HG02852 (cell line): ENCODE measurements around the gene STAMBPL1.

Experiments used
- ATAC-seq: cut with Tn5 transposase; IDR thresholded peaks from one replicate; pipeline ENCODE4 v1.9.1; 2021; ENCODE audit warnings: mild to moderate bottlenecking, moderate library complexity; ENCODE audit not compliant: unreplicated experiment

The STAMBPL1 gene

DNA sequence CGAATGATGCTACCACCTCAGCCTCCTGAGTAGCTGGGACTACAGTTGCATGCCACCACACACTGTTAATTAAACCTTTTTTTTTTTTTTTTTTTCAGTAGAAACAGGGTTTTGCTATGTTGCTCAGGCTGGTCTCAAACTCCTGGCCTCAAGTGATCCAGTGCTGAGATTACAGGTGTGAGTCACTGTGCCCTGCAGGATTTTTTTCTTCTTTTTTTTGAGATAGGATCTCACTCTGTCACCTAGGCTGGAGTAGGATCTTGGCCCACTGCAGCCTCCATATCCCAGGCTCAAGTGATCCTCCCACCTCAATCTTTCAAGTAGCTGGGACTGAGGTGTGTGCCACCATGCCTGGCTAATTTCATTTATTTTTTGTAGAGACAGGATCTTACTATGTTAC, 66.2 kb downstream of the STAMBPL1 start:
- ATAC-seq = no peak

DNA sequence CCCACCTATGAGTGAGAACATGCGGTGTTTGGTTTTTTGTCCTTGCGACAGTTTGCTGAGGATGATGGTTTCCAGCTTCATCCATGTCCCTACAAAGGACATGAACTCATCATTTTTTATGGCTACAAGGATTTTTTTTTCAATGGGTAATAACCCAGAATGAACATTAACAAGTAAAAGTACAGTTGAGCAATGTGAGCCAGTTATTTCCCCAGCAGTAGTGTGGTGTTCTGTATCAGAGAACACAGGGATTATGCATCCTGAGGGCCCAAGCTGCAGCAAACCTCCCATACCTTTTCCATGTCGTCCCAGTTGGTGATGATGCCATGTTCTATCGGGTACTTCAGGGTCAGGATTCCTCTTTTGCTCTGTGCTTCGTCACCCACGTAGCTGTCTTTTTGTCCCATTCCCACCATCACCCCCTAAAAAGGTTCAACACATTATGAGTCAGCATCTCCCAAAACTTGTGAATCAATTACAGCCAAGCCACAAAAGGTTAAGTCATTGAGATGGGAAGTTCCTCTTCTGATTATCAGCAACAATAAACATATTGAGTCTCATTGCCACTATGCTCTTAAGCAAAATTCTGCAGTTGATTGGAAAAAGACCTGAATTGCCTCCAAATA, 67.0 kb downstream of the STAMBPL1 start:
- ATAC-seq = no peak

- ATAC-seq = no peak
These were observed 69.0 kb downstream of the STAMBPL1 start for GRCh38 chr10:88949051-88949450.

DNA sequence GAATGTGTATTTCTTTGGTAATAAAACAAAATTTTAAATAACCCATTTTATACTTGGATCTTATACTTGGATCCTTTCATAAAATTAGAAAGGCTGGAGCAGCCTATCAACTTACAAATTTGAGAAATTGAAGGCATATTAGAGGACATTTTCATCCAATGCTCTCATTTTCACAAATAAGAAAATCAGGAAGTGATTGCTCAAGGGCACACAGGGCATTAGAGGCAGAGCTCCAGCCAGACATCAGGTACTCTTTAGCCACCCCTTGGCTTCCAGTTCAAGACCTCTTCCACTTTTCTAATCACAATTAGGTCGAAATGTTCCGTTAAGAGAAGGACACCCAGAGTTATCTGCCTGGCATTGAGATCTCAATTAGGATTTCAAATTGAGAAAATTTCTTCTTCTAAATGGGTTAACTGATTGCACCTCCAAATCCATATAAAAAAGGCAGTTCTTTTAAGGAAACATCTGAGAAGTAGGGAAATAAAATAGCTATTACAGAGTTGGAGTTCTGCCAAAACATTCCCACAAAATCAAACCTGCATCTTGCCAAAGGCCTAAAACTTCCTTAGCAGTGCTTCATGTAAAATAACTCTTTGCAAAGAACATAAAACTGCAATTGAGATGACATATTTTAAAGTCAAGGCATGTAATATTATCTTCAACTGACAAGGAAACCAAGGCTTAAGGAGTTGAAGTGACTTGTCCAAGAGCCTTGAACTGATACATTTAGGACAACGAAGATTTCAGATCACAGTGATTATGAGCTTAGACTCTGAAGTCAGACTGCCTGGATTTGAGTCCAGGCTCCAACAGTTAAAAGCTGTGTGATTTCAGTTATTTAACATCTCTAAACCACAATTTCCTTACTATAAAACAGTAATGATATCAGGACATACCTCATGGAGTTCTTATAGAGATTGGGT, 70.1 kb downstream of the STAMBPL1 start:
- no peak for ATAC-seq

DNA sequence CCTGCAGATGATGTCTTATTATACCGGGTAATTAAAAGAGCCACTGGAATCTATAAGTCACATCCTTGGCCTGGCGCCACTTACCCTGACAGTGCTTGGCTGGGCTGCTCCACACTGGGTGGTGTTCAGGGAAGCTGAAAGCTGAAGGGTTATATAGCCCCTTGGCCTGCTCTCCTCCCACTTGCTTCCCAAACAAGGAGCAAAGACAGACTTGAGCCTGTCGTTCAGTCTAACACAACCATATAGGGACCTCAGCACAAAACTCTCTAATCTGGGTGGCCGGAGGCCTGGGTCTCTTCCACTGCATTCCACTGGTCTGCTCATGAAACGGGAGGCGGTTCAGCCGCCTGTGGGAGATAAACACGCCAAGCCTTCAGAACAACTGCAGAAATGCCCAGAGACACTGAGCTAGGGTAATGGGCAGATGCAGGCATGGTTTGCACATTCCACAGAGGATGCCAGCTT, 72.6 kb downstream of the STAMBPL1 start, which contains the start of gene ACTA2:
ACTA2 (minus strand) TSS at position 127 of the 465 bp plus-strand sequence. CDS start 3,843 bp downstream, outside the sequence.
- ATAC-seq = no peak

DNA sequence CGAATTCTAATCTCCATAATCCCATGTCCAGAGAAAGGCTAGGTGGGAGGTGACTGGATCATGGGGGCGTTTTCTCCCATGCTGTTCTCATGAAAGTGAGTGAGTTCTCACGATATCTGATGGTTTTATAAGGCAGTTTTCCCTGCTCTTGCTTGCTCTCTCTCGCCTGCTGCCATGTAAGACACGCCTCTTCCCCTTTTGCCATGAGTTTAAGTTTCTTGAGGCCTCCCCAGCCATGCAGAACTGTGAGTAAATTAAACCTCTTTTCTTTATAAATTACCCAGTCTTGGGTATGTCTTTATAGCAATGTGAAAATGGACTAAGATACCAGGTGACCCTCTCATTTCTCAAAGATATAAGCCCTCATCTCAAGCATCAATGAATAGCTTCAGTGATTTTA, 73.6 kb downstream of the STAMBPL1 start:
- no peak for ATAC-seq

DNA sequence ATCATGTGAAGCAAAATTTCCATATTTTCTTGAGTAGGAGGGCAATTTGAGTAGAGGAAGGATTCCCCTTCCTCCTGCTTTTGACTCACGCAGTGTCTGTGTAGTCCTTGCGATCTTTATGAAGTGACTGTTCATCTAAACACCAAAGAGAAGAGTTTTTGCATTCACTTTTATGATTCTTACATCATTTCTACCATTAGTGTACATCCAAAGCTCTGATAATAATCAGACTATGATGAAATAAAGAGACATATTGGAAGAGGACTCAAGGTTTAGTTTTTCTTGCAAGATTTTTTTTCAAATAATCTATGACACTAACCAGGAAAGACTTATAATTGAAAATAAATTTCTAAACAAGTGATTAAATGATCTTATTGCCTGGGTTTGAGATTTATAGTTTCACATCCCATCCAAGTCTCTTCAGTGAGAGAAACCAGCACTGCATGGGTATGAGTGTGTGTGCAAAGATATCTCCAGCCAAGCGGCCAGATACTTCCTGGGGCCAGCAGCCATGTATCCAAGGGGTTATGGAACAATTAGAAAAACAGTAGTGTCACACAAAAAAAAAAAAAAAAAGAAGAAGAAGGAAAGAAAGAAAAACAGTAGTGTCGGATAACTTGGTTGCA, 74.5 kb downstream of the STAMBPL1 start:
- ATAC-seq = no peak

DNA sequence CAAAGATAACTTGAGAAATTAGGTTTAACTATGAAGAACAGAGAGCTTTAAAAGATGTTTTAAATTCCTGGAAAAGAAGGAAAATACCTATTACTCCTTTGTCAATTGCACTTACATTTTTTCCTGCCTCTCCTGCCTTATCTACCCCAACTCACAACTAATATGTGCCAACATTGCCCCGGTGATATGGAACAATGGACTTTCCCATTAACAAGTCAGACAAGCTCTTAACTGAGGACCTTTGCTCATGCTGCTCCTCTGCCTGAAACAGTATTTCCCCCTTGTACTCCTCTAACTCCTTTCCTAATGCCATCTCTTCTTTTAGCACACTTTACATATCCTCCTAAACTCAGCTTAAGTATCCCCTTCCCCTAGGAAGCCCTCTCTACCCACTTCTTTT, 77.3 kb downstream of the STAMBPL1 start:
- ATAC-seq = no peak

DNA sequence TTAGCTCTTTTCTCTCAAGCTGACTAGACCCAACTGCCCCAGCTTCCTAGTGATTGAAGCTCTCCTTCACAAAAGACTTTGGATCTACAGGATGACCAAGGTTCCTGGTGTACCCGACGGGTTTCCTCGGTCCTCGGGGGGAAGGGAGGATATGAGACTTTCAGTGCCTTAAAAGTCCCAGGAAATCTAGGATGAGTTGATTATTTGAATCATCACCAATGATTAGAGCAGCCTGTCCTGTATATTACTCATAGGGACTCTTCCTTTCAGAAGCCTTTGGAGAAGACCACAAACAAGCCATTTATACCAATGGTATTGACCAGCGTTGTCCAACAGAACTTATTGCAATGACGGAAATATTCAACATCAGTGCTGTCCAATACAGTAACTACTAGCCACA, 78.7 kb downstream of the STAMBPL1 start:
- ATAC-seq = no peak

DNA sequence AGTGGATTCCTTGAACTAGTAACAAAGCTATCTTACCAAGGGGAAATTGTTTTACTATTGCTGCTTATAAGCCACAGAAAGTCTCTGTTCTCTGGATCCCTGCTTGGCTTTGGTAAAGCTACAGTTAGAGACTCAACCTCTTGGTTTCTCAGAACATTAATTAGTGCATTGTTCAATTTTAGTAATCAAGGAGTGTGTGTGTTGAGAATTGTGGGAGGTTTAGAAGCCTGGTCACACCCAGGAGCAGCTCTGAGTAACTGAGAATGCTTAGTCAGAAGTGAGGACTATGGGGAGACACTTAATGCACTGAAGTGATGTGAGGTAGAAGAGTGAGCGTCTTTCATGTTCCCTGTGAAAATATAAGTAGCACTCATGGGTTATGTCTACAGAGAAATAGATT, 80.8 kb downstream of the STAMBPL1 start:
- no peak for ATAC-seq

DNA sequence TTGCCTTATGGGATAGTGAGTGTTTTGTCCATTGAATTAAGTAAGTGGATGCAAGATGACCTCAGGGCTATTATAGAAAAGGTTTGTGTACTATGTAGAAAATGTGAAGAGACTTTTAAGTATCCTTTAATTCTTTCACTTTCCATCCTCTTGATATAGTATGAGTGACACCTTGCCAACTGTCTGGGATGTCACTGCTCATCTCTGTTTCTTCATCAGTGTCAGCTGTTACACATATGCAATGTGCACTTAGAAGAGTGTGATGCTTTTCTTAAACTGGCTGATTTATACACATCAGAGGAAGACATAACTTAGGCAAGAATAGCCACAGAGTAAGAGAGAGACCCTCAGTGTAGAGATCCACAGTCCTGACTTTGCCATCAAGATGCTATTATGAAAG, 81.2 kb downstream of the STAMBPL1 start:
- no peak for ATAC-seq

GRCh38 chr10:88962336-88962735, 82.3 kb downstream of the STAMBPL1 start:
- no peak for ATAC-seq

- no peak for ATAC-seq
These were observed 83.3 kb downstream of the STAMBPL1 start for GRCh38 chr10:88963318-88963717.

DNA sequence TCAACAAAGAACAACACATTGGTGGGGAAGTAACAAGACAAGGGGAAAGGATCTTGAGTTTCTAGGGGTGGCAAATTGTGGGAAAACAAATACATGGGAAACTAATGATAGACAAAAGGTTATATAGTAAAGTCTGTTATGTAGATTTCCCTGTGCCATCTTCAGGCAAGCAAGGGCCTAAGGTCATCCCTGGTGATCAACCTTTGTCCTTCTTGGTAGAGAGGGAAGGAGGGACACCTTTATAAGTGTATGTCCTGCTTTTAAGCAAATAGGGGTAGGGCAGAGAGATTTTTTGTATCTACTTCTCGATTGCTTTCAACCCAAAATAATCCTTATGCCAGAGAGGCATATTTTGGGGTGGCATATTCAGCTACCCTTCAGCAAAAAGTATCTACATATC, 84.3 kb downstream of the STAMBPL1 start:
- no peak for ATAC-seq

GRCh38 chr10:88964869-88965415, 84.9 kb downstream of the STAMBPL1 start:
- ATAC-seq = no peak

DNA sequence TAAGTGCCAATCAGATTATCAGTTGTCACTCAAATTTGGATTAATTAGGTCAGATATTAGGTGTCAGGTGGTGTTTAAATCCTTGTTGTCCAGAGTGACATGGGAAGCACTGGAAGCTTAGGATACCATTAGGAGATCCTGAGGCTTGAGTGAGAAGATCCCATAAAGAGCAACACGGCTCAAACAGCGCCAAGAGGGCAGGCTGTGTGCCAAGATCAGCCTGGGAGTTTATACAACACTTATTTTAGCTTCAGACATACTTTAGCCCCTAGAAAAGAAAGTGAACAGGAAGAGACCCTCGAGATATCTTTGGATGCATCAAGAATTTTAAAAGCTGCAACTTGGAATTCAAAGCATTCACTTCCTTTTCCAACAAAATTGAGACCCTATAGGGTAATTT, 86.8 kb downstream of the STAMBPL1 start:
- ATAC-seq = no peak

DNA sequence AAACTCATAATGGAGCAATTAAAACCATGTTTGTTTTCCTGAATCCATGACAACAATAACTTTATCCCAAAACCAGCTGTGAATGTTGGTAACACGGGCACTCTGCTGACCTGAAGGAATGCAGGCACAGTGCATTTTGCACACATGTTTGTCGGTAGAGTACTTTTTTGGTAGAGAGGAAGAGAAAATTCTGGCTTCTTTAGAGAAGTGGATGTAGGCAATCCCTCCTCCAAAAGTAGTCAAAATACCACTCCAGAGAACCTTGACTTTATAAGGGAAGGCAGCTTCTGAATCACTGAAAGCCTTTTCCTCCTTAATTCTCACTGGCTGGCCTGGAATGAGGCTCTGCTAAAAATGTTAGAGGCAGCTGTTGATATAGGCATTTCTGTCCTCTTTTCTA, 88.3 kb downstream of the STAMBPL1 start:
- no peak for ATAC-seq

DNA sequence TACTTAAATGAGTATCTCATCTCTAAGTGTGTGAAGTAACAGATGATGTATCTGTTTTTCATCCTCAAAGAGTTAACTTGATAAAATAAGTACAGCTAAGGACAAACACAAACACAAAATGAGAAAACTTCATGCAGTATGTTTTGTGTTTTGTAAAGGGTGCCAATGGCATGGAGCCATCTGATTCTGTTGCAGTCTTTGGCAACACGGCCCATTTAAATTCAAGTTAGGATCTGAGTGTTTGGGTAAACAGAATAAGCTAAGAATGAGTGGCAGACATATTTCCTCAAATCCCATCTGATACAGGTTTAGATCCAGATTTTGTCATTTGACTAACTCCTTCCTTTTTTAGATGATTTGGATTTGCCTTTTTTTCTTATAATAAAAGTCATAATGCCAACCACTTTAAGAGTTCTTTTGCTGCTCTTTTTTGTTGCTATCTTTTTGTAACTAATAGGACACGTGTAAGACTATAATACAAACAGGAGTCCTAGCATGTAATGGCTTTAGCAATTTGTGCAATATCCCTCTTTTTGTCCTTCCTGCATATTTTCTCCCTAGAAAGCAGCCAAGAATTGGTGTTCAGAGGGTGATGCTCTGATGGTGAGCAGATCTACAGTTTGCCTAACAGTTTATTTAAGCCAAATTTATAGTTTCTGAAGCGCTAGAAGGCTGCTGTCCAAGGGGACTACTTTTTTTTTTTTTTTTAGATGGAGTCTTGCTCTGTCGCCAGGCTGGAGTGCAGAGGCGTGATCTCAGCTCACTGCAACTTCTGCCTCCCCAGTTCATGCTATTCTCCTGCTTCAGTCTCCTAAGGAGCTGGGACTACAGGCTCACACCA, 91.4 kb downstream of the STAMBPL1 start:
- no peak for ATAC-seq
